ENCODE data around the gene NTM. TPM values are rescaled to one million over a fixed set of nuclear protein-coding genes. Genes with fewer than 3 reads are reported as not detected.

Gene NTM
- total RNA-seq, 2 donors from 2014 or later = 1.7 to 3.6 TPM

DNA sequence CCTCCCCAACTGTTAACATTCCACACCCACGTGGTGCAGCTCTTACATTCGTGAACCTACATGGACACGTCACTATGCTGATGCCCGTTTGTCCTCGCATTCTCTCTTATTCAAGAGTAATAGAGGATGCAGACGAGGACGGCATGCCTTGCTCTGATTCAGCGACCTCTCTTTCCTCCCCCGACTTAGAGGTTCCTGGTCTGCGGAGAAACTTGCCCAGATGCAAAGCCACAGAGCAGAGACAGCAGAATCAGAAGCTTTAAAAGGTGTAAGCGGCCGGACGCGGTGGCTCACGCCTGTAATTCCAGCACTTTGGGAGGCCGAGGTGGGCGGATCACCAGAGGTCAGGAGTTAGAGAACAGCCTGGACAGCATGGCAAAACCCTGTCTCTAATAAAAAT, 288.0 kb downstream of the NTM start:
- 85% methylated on average over 16 to 17 of the region's 17 CpGs for WGBS, 2 experiments (ENCODE audit: insufficient coverage in 1 of 2, insufficient read length in 1 of 2)
- Mint-ChIP-seq H3K9me3 (no peaks in the 10 kb centered on the region), H3K4me3 (no peak overlapping the region), H3K27ac (no peak overlapping the region), H3K27me3 (ENCODE audit: insufficient read depth) (peaks cover 2% of the 10 kb centered on the region), H3K4me1 (peaks cover 78% of the 10 kb centered on the region), H3K36me3 (ENCODE audit: low read depth) (no peaks in the 10 kb centered on the region)
- no peak overlapping the region for H3K4me3 ChIP-seq (ENCODE audit: low read length)
- DNase-seq = peak; percentile 43
- no peak overlapping the region for H3K27ac ChIP-seq (ENCODE audit: low read depth, low read length)
- no peak for TF ChIP-seq CTCF (conservative IDR thresholded peaks at IDR 0.05)
- H3K9me3 ChIP-seq (ENCODE audit: control insufficient read depth, low read length) = no peaks in the 10 kb centered on the region
- no peak overlapping the region for H3K9ac ChIP-seq (ENCODE audit: extremely low read depth, low read length, poor library complexity, severe bottlenecking)
- H3K27me3 ChIP-seq (ENCODE audit: control insufficient read depth, insufficient read depth, low read length, poor library complexity, severe bottlenecking) = no peaks in the 10 kb centered on the region
- no peaks in the 10 kb centered on the region for H3K36me3 ChIP-seq (ENCODE audit: control insufficient read depth, insufficient read depth, low read length)
- H3K4me1 ChIP-seq (ENCODE audit: control insufficient read depth, insufficient read depth, low read length) = peaks cover 31% of the 10 kb centered on the region

- WGBS, 2 experiments (ENCODE audit: insufficient coverage in 1 of 2, insufficient read length in 1 of 2) = 92 to 100% methylated on average over 1 to 2 of the region's 2 CpGs
- H3K27me3 ChIP-seq (ENCODE audit: control insufficient read depth, insufficient read depth, low read length, poor library complexity, severe bottlenecking) = no peaks in the 10 kb centered on the region
- Mint-ChIP-seq H3K36me3 (ENCODE audit: low read depth) (no peaks in the 10 kb centered on the region), H3K9me3 (no peaks in the 10 kb centered on the region), H3K4me3 (no peak overlapping the region), H3K27ac (no peak overlapping the region), H3K27me3 (ENCODE audit: insufficient read depth) (peaks cover 1% of the 10 kb centered on the region), H3K4me1 (peaks cover 78% of the 10 kb centered on the region)
- H3K9me3 ChIP-seq (ENCODE audit: control insufficient read depth, low read length) = no peaks in the 10 kb centered on the region
- H3K4me3 ChIP-seq (ENCODE audit: low read length) = no peak overlapping the region
- peak; percentile 31 for DNase-seq
- no peak overlapping the region for H3K9ac ChIP-seq (ENCODE audit: extremely low read depth, low read length, poor library complexity, severe bottlenecking)
- no peaks in the 10 kb centered on the region for H3K36me3 ChIP-seq (ENCODE audit: control insufficient read depth, insufficient read depth, low read length)
- H3K4me1 ChIP-seq (ENCODE audit: control insufficient read depth, insufficient read depth, low read length) = peaks cover 31% of the 10 kb centered on the region
- H3K27ac ChIP-seq (ENCODE audit: low read depth, low read length) = no peak overlapping the region
- TF ChIP-seq CTCF (conservative IDR thresholded peaks at IDR 0.05) = no peak
Measured at GRCh38 chr11:131658952-131659351, 288.5 kb downstream of the NTM start.

DNA sequence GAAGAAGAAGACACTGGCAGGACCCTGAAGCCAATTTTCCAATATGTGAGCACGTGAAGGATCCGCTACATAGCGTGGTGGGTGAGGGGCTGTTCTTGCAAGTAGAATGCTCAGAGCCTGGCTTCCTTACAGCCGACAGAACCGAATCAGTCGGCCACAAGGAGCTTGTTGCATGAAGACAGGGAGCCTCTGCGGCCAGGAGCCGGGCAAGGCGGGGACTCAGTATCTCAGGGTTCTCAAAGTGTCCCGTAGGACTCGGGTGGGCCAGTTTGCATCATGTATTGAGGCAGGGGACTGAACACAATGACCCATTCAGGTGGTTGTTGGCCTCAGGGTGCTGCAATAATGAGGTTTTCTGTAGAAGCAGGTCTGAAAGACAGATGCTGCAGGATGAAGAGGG, 289.5 kb downstream of the NTM start:
- Histone ChIP-seq H3K36me3 (ENCODE audit: control insufficient read depth, insufficient read depth, low read length) (no peaks in the 10 kb centered on the region), H3K27me3 (ENCODE audit: control insufficient read depth, insufficient read depth, low read length, poor library complexity, severe bottlenecking) (no peaks in the 10 kb centered on the region), H3K9ac (ENCODE audit: extremely low read depth, low read length, poor library complexity, severe bottlenecking) (no peak overlapping the region), H3K4me1 (ENCODE audit: control insufficient read depth, insufficient read depth, low read length) (peaks cover 38% of the 10 kb centered on the region), H3K27ac (ENCODE audit: low read depth, low read length) (no peak overlapping the region), H3K4me3 (ENCODE audit: low read length) (no peak overlapping the region), H3K9me3 (ENCODE audit: control insufficient read depth, low read length) (no peaks in the 10 kb centered on the region)
- H3K36me3 Mint-ChIP-seq (ENCODE audit: low read depth) = no peaks in the 10 kb centered on the region
- DNase-seq = no peak
- no peak overlapping the region for H3K27ac Mint-ChIP-seq
- no peak for TF ChIP-seq CTCF (conservative IDR thresholded peaks at IDR 0.05)
- peaks cover 83% of the 10 kb centered on the region for H3K4me1 Mint-ChIP-seq
- 90 to 91% methylated on average over 9 to 11 of the region's 11 CpGs for whole genome bisulfite sequencing, 2 experiments (ENCODE audit: insufficient coverage in 1 of 2, insufficient read length in 1 of 2)
- no peaks in the 10 kb centered on the region for H3K27me3 Mint-ChIP-seq (ENCODE audit: insufficient read depth)
- no peak overlapping the region for H3K4me3 Mint-ChIP-seq
- H3K9me3 Mint-ChIP-seq = no peaks in the 10 kb centered on the region
